Astrocyte (in vitro differentiated cells and primary cell): ENCODE data around the gene PTCH2. TPM values are rescaled to one million over a fixed set of nuclear protein-coding genes. Genes with fewer than 3 reads are reported as not detected.

Source experiments
- DNase-seq: peaks from one replicate; pipeline ENCODE4 v3.0.0-alpha.2; 2010; ENCODE audit warnings: low read depth
- FAIRE-seq: peaks from 2 replicates; lab custom pipeline; 2011; peaks lifted over from hg19 to GRCh38; lab: Jason Lieb, UNC
- H2AFZ ChIP-seq: 2 replicates; pipeline ENCODE4 v1.6.0; 2012; ENCODE audit warnings: low read depth, low read length, inconsistent platforms
- H3K27ac ChIP-seq: 2 replicates; pipeline ENCODE4 v1.5.1; 2011; ENCODE audit warnings: low read depth, low read length, inconsistent platforms
- H3K27me3 ChIP-seq: 2 replicates; pipeline ENCODE4 v1.6.0; 2011; ENCODE audit warnings: low read length, inconsistent platforms; ENCODE audit not compliant: insufficient read depth
- H3K36me3 ChIP-seq: 2 replicates; pipeline ENCODE4 v1.5.1; 2011; ENCODE audit warnings: low read length, inconsistent platforms; ENCODE audit not compliant: insufficient read depth
- H3K4me1 ChIP-seq: 2 replicates; pipeline ENCODE4 v1.5.1; 2011; ENCODE audit warnings: low read length, inconsistent platforms; ENCODE audit not compliant: insufficient read depth
- H3K4me2 ChIP-seq: 2 replicates; pipeline ENCODE4 v1.6.0; 2012; ENCODE audit warnings: low read length, inconsistent platforms
- H3K4me3 ChIP-seq: 2 replicates; pipeline ENCODE4 v1.5.1; 2011; ENCODE audit warnings: low read depth, mild to moderate bottlenecking, low read length, inconsistent platforms; ENCODE audit not compliant: insufficient read depth
- H3K79me2 ChIP-seq: 2 replicates; pipeline ENCODE4 v1.6.0; 2012; ENCODE audit warnings: mild to moderate bottlenecking, low read length, inconsistent platforms; ENCODE audit not compliant: insufficient read depth
- H3K9ac ChIP-seq: 2 replicates; pipeline ENCODE4 v1.6.0; 2012; ENCODE audit warnings: mild to moderate bottlenecking, low read length, inconsistent platforms
- H3K9me3 ChIP-seq: 2 replicates; pipeline ENCODE4 v1.5.1; 2012; ENCODE audit warnings: low read depth, mild to moderate bottlenecking, low read length, inconsistent platforms; ENCODE audit not compliant: insufficient read depth
- H4K20me1 ChIP-seq: 2 replicates; pipeline ENCODE4 v1.6.0; 2012; ENCODE audit warnings: low read length, inconsistent platforms; ENCODE audit not compliant: insufficient read depth
- H3K27ac Mint-ChIP-seq: one replicate; pipeline ENCODE4 v1.8.0; 2021; ENCODE audit warnings: mild to moderate bottlenecking, mixed read lengths; ENCODE audit not compliant: unreplicated experiment
- H3K27me3 Mint-ChIP-seq: one replicate; pipeline ENCODE4 v1.8.0; 2021; ENCODE audit warnings: low read depth, mixed read lengths; ENCODE audit not compliant: unreplicated experiment
- H3K36me3 Mint-ChIP-seq: one replicate; pipeline ENCODE4 v1.8.0; 2021; ENCODE audit warnings: low read depth, mixed read lengths; ENCODE audit not compliant: unreplicated experiment
- H3K4me1 Mint-ChIP-seq: one replicate; pipeline ENCODE4 v1.8.0; 2021; ENCODE audit warnings: low read depth, mixed read lengths; ENCODE audit not compliant: unreplicated experiment
- H3K4me3 Mint-ChIP-seq: one replicate; pipeline ENCODE4 v1.8.0; 2021; ENCODE audit warnings: mild to moderate bottlenecking, moderate library complexity, mixed read lengths; ENCODE audit not compliant: unreplicated experiment
- H3K9me3 Mint-ChIP-seq: one replicate; pipeline ENCODE4 v1.8.0; 2021; ENCODE audit warnings: mild to moderate bottlenecking, mixed read lengths; ENCODE audit not compliant: unreplicated experiment
- CTCF ChIP-seq: IDR thresholded peaks from 2 replicates; pipeline ENCODE4 v1.5.1; 2011; ENCODE audit warnings: low read depth, mild to moderate bottlenecking, inconsistent platforms, low read length, moderate library complexity; ENCODE audit not compliant: insufficient read depth
- EZH2 ChIP-seq: IDR thresholded peaks from 2 replicates; pipeline ENCODE4 v1.6.1; 2012; ENCODE audit warnings: mild to moderate bottlenecking, low read length, inconsistent platforms; ENCODE audit not compliant: insufficient read depth
- total RNA-seq: library from RNA; stranded (reverse); gene quantifications from 2 replicates; pipeline ENCODE4 v1.2.1, GENCODE V29; 2021

PTCH2 gene
- total RNA-seq, 1 donor from 2014 or later, result 0.89 TPM

GRCh38 chr1:44834328-44834727 is 8.7 kb downstream of the PTCH2 start:
- H3K4me1 Mint-ChIP-seq, result no peaks in the 10 kb centered on the region
- H3K27me3 ChIP-seq, result no peaks in the 10 kb centered on the region
- H3K9ac ChIP-seq, result no peak overlapping the region
- H3K9me3 ChIP-seq, result no peaks in the 10 kb centered on the region
- TF ChIP-seq CTCF (no peak), EZH2 (no peak)
- H3K4me3 Mint-ChIP-seq, result no peak overlapping the region
- H3K4me1 ChIP-seq, result no peaks in the 10 kb centered on the region
- no peaks in the 10 kb centered on the region for H3K36me3 Mint-ChIP-seq
- FAIRE-seq (no peak), DNase-seq (no peak)
- no peak overlapping the region for H3K27ac Mint-ChIP-seq
- no peak overlapping the region for H2AFZ ChIP-seq
- H3K9me3 Mint-ChIP-seq, result peaks cover 6% of the 10 kb centered on the region
- no peaks in the 10 kb centered on the region for H3K79me2 ChIP-seq
- H4K20me1 ChIP-seq, result no peaks in the 10 kb centered on the region
- H3K36me3 ChIP-seq, result no peaks in the 10 kb centered on the region
- H3K4me2 ChIP-seq, result no peak overlapping the region
- H3K27me3 Mint-ChIP-seq, result peaks cover 11% of the 10 kb centered on the region
- no peak overlapping the region for H3K4me3 ChIP-seq
- no peak overlapping the region for H3K27ac ChIP-seq

GRCh38 chr1:44832056-44832705 is 10.9 kb downstream of the PTCH2 start:
- H3K27ac ChIP-seq, result no peak overlapping the region
- FAIRE-seq, result no peak
- no peak overlapping the region for H3K27ac Mint-ChIP-seq

More at GRCh38 chr1:44832056-44832705, 10.9 kb downstream of the PTCH2 start:
- H3K9me3 Mint-ChIP-seq, result peaks cover 12% of the 10 kb centered on the region
- Histone ChIP-seq H3K4me1 (no peaks in the 10 kb centered on the region), H3K9ac (no peak overlapping the region), H3K79me2 (no peaks in the 10 kb centered on the region), H2AFZ (no peak overlapping the region), H3K4me2 (no peak overlapping the region), H3K27me3 (no peaks in the 10 kb centered on the region), H4K20me1 (no peaks in the 10 kb centered on the region), H3K36me3 (no peaks in the 10 kb centered on the region), H3K4me3 (no peak overlapping the region), H3K9me3 (no peaks in the 10 kb centered on the region)
- peaks cover 11% of the 10 kb centered on the region for H3K27me3 Mint-ChIP-seq
- peaks cover 8% of the 10 kb centered on the region for H3K36me3 Mint-ChIP-seq
- TF ChIP-seq CTCF, result no peak
- no peak for TF ChIP-seq EZH2
- H3K4me1 Mint-ChIP-seq, result no peaks in the 10 kb centered on the region
- no peak overlapping the region for H3K4me3 Mint-ChIP-seq
- DNase-seq, result no peak
